Measurements from ENCODE around the gene SLC35F3.

- TF ChIP-seq POLR2A (IDR thresholded peaks at IDR 0.05; ENCODE audit: low read depth, low read length) (no peak), POLR2AphosphoS5 (IDR thresholded peaks at IDR 0.05; ENCODE audit: low read depth, low read length) (no peak)
These were observed 427.0 kb downstream of the SLC35F3 start for GRCh38 chr1:234331507-234331906.
